ENCODE data around the gene PHF14.
A peak's percentile ranks its signal among the peaks of the same experiment; 100 is the strongest.

PHF14 gene

GRCh38 chr7:11191574-11192220 lies 218.0 kb downstream of the PHF14 start:
- no peak for DNase-seq (ENCODE audit: low read depth)
- no peak overlapping the region for H3K4me3 ChIP-seq (ENCODE audit: control insufficient read depth, low read depth, low read length)
- no peak for TF ChIP-seq CTCF (conservative IDR thresholded peaks at IDR 0.05; ENCODE audit: control insufficient read depth, insufficient read depth, low read depth, low read length)

GRCh38 chr7:11192506-11192905 lies 218.8 kb downstream of the PHF14 start:
- peak overlapping the region; percentile 50 for H3K4me3 ChIP-seq (ENCODE audit: control insufficient read depth, low read depth, low read length)
- DNase-seq (ENCODE audit: low read depth): peak; percentile 84
- TF ChIP-seq CTCF (conservative IDR thresholded peaks at IDR 0.05; ENCODE audit: control insufficient read depth, insufficient read depth, low read depth, low read length): no peak

- TF ChIP-seq CTCF (conservative IDR thresholded peaks at IDR 0.05; ENCODE audit: control insufficient read depth, insufficient read depth, low read depth, low read length): no peak
- peak overlapping the region; percentile 50 for H3K4me3 ChIP-seq (ENCODE audit: control insufficient read depth, low read depth, low read length)
- DNase-seq (ENCODE audit: low read depth): peak; percentile 60
Observed at GRCh38 chr7:11193131-11193867, 219.6 kb downstream of the PHF14 start.

GRCh38 chr7:11193888-11194287 lies 220.2 kb downstream of the PHF14 start:
- TF ChIP-seq CTCF (conservative IDR thresholded peaks at IDR 0.05; ENCODE audit: control insufficient read depth, insufficient read depth, low read depth, low read length): no peak
- no peak overlapping the region for H3K4me3 ChIP-seq (ENCODE audit: control insufficient read depth, low read depth, low read length)
- DNase-seq (ENCODE audit: low read depth): no peak

- DNase-seq (ENCODE audit: low read depth): peak; percentile 18
- TF ChIP-seq CTCF (conservative IDR thresholded peaks at IDR 0.05; ENCODE audit: control insufficient read depth, insufficient read depth, low read depth, low read length): no peak
- H3K4me3 ChIP-seq (ENCODE audit: control insufficient read depth, low read depth, low read length): no peak overlapping the region
Observed at GRCh38 chr7:11194492-11194891, 220.8 kb downstream of the PHF14 start.

GRCh38 chr7:11195502-11195901 lies 221.8 kb downstream of the PHF14 start:
- no peak for DNase-seq (ENCODE audit: low read depth)
- no peak for TF ChIP-seq CTCF (conservative IDR thresholded peaks at IDR 0.05; ENCODE audit: control insufficient read depth, insufficient read depth, low read depth, low read length)
- H3K4me3 ChIP-seq (ENCODE audit: control insufficient read depth, low read depth, low read length): no peak overlapping the region

Data from fibroblast of mammary gland (primary cell).